ENCODE results near the gene TOX2. TPM values are rescaled to one million over a fixed set of nuclear protein-coding genes. Genes with fewer than 3 reads are reported as not detected.

The TOX2 gene
- total RNA-seq, 1 donor from 2014 or later, result 0.94 TPM

- Mint-ChIP-seq H3K27me3 (ENCODE audit: low read depth) (no peaks in the 10 kb centered on the region), H3K4me3 (no peak overlapping the region), H3K4me1 (peaks cover 12% of the 10 kb centered on the region), H3K9me3 (no peaks in the 10 kb centered on the region), H3K36me3 (no peaks in the 10 kb centered on the region), H3K27ac (no peak overlapping the region)
- no peak for TF ChIP-seq CTCF (IDR thresholded peaks at IDR 0.05; ENCODE audit: unreplicated experiment)
- no peak for DNase-seq (ENCODE audit: low spot score in 2 of 2, unreplicated experiment in 2 of 2)
Observed at GRCh38 chr20:43949248-43949647, 34.6 kb downstream of the TOX2 start.

GRCh38 chr20:43949741-43950618 is 35.3 kb downstream of the TOX2 start:
- Mint-ChIP-seq H3K9me3 (no peaks in the 10 kb centered on the region), H3K36me3 (no peaks in the 10 kb centered on the region), H3K4me1 (peaks cover 12% of the 10 kb centered on the region), H3K27ac (no peak overlapping the region), H3K4me3 (no peak overlapping the region), H3K27me3 (ENCODE audit: low read depth) (no peaks in the 10 kb centered on the region)
- TF ChIP-seq CTCF (IDR thresholded peaks at IDR 0.05; ENCODE audit: unreplicated experiment), result no peak
- DNase-seq (ENCODE audit: low spot score in 2 of 2, unreplicated experiment in 2 of 2), result no peak

GRCh38 chr20:43953919-43954592 is 39.4 kb downstream of the TOX2 start:
- Mint-ChIP-seq H3K27me3 (ENCODE audit: low read depth) (no peaks in the 10 kb centered on the region), H3K27ac (no peak overlapping the region), H3K4me3 (no peak overlapping the region), H3K4me1 (peaks cover 2% of the 10 kb centered on the region), H3K9me3 (no peaks in the 10 kb centered on the region), H3K36me3 (no peaks in the 10 kb centered on the region)
- DNase-seq (ENCODE audit: low spot score in 2 of 2, unreplicated experiment in 2 of 2), result no peak
- TF ChIP-seq CTCF (IDR thresholded peaks at IDR 0.05; ENCODE audit: unreplicated experiment), result no peak

GRCh38 chr20:43954704-43955061 is 40.0 kb downstream of the TOX2 start:
- H3K4me1 Mint-ChIP-seq, result peaks cover 2% of the 10 kb centered on the region
- no peak for DNase-seq (ENCODE audit: low spot score in 2 of 2, unreplicated experiment in 2 of 2)
- no peak overlapping the region for H3K4me3 Mint-ChIP-seq
- no peak for TF ChIP-seq CTCF (IDR thresholded peaks at IDR 0.05; ENCODE audit: unreplicated experiment)
- no peaks in the 10 kb centered on the region for H3K27me3 Mint-ChIP-seq (ENCODE audit: low read depth)
- no peaks in the 10 kb centered on the region for H3K9me3 Mint-ChIP-seq
- H3K36me3 Mint-ChIP-seq, result no peaks in the 10 kb centered on the region
- H3K27ac Mint-ChIP-seq, result no peak overlapping the region

GRCh38 chr20:43955062-43955749 is 40.6 kb downstream of the TOX2 start:
- TF ChIP-seq CTCF (IDR thresholded peaks at IDR 0.05; ENCODE audit: unreplicated experiment), result no peak
- Mint-ChIP-seq H3K27ac (no peak overlapping the region), H3K27me3 (ENCODE audit: low read depth) (no peaks in the 10 kb centered on the region), H3K36me3 (no peaks in the 10 kb centered on the region), H3K4me3 (no peak overlapping the region), H3K9me3 (no peaks in the 10 kb centered on the region), H3K4me1 (no peaks in the 10 kb centered on the region)
- no peak for DNase-seq (ENCODE audit: low spot score in 2 of 2, unreplicated experiment in 2 of 2)
